OCI-LY3 (cell line): Measurements from ENCODE around the gene HAND1.

Experiments
- EZH2phosphoT487 ChIP-seq: fragments of 200-600 bp; shearing (Covaris generic); IDR thresholded peaks from 2 replicates; pipeline ENCODE4 v1.6.1; 2018; ENCODE audit warnings: antibody characterized with exemption, mixed run types, low read depth
- TF ChIP-seq, protein P1 (sequence below): fragments of 200-600, 300-600 bp; sonication (generic); IDR thresholded peaks from 2 replicates; pipeline ENCODE4 v1.5.1; 2014; ENCODE audit warnings: antibody characterized with exemption, low read length, low read depth

DNA sequence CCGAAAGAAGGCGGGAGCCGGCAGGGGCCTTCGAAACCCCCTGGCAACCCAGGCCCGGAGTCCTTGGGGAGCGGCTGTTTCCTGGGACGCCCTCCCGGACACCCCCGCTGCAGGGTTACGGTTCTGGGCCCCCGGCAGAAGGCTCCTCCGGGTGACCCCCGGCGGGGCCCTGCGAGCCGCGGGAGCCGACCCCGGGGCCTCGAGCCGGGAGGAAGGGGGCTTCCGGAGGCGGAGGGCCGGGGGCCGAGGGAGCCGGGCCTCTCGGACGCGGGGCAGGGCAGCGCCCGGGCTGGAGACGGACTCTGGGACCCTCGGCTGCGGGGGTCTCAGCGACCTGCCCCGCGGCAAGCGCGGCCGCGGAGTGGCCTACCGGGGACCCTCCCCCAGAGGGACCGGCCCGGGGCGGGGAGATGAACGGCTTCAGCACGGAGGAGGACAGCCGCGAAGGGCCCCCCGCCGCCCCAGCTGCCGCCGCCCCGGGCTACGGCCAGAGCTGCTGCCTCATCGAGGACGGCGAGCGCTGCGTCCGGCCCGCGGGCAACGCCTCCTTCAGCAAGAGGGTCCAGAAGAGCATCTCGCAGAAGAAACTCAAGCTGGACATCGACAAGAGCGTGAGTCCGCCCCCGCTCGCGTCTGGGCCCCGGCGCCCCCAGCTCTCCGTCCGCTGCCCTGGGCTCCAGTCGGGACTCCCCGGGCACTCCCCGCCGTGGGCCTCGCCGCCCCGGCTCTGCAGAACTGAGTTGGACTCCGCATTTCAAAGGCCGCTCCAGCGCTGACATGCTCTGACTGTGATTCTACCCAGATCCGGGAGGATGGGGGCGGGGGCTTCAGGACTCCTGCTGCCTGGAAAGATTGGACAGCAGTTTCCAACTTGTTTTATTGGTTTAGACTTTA lies 31.6 kb downstream of the HAND1 start:
- TF ChIP-seq, protein P1, sequence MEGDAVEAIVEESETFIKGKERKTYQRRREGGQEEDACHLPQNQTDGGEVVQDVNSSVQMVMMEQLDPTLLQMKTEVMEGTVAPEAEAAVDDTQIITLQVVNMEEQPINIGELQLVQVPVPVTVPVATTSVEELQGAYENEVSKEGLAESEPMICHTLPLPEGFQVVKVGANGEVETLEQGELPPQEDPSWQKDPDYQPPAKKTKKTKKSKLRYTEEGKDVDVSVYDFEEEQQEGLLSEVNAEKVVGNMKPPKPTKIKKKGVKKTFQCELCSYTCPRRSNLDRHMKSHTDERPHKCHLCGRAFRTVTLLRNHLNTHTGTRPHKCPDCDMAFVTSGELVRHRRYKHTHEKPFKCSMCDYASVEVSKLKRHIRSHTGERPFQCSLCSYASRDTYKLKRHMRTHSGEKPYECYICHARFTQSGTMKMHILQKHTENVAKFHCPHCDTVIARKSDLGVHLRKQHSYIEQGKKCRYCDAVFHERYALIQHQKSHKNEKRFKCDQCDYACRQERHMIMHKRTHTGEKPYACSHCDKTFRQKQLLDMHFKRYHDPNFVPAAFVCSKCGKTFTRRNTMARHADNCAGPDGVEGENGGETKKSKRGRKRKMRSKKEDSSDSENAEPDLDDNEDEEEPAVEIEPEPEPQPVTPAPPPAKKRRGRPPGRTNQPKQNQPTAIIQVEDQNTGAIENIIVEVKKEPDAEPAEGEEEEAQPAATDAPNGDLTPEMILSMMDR, result no peak
- no peak for TF ChIP-seq EZH2phosphoT487
